Ramos (cell line): ENCODE results near the gene AQP4.

ENCODE experiments used
- in situ Hi-C: fragments of 300-500 bp; cut with MboI; formaldehyde crosslinking; loops from one replicate; pipeline ENCODE4 v1.14.3; 2022; ENCODE audit warnings: low sequenced_read_pairs; ENCODE audit not compliant: unreplicated experiment

The AQP4 gene

GRCh38 chr18:26865557-26865956, at the start of gene AQP4:
Gene AQP4 (minus strand): TSS chr18:26865707. CDS start chr18:26865689, 18 bp downstream.
- in situ Hi-C loops, result no loop called here

GRCh38 chr18:26911840-26912239, 46.3 kb upstream of the AQP4 start:
- in situ Hi-C loops, result no loop called here

GRCh38 chr18:26909599-26910290, 44.2 kb upstream of the AQP4 start:
- in situ Hi-C loops, result no loop called here

- in situ Hi-C loops, result no loop called here
Measured at GRCh38 chr18:26908906-26909305, 43.4 kb upstream of the AQP4 start.

- in situ Hi-C loops, result no loop called here
Measured at GRCh38 chr18:26902291-26902690, 36.8 kb upstream of the AQP4 start.

GRCh38 chr18:26901020-26901419, 35.5 kb upstream of the AQP4 start:
- in situ Hi-C loops, result no loop called here

- in situ Hi-C loops, result no loop called here
Measured at GRCh38 chr18:26894426-26894825, 28.9 kb upstream of the AQP4 start.

- in situ Hi-C loops, result no loop called here
Measured at GRCh38 chr18:26893996-26894395, 28.5 kb upstream of the AQP4 start.

GRCh38 chr18:26888259-26888658, 22.8 kb upstream of the AQP4 start:
- in situ Hi-C loops, result no loop called here

GRCh38 chr18:26875040-26875654, 9.6 kb upstream of the AQP4 start:
- in situ Hi-C loops, result no loop called here

GRCh38 chr18:26874283-26874682, 8.8 kb upstream of the AQP4 start:
- in situ Hi-C loops, result no loop called here

GRCh38 chr18:26869640-26870039, 4.1 kb upstream of the AQP4 start:
- in situ Hi-C loops, result no loop called here

GRCh38 chr18:26868968-26869586, 3.6 kb upstream of the AQP4 start:
- in situ Hi-C loops, result no loop called here

- in situ Hi-C loops, result no loop called here
Measured at GRCh38 chr18:26867471-26867870, 2.0 kb upstream of the AQP4 start.

- in situ Hi-C loops, result no loop called here
Measured at GRCh38 chr18:26864658-26865057, 849 bp downstream of the AQP4 start.

- in situ Hi-C loops, result no loop called here
Measured at GRCh38 chr18:26863921-26864497, 1.5 kb downstream of the AQP4 start.

- in situ Hi-C loops, result no loop called here
Measured at GRCh38 chr18:26863122-26863879, 2.2 kb downstream of the AQP4 start.

- in situ Hi-C loops, result no loop called here
Measured at GRCh38 chr18:26862084-26862483, 3.4 kb downstream of the AQP4 start.

GRCh38 chr18:26854292-26854881, 11.1 kb downstream of the AQP4 start:
- in situ Hi-C loops, result no loop called here

GRCh38 chr18:26853401-26853800, 12.1 kb downstream of the AQP4 start:
- in situ Hi-C loops, result no loop called here
